Skeletal muscle tissue (tissue), 4 donors: ENCODE results near the gene BIRC6. TPM values are rescaled to one million over a fixed set of nuclear protein-coding genes. Genes with fewer than 3 reads are reported as not detected.
"Not testable (repeated sequence)": the region's sequence is repeated elsewhere in the genome, so short reads cannot be mapped to it uniquely, and the experiment has no call there.

Experiments
- H3K27ac ChIP-seq: one replicate; pipeline ENCODE4 v1.7.0; 2013; ENCODE audit warnings: mild to moderate bottlenecking, low read depth, low read length, inconsistent platforms
- H3K27me3 ChIP-seq, 3 donors: one replicate each; pipeline ENCODE4 v1.7.0; 2013; ENCODE audit warnings: low read length in 3 of 3; ENCODE audit not compliant: control insufficient read depth in 3 of 3, insufficient read depth in 3 of 3
- H3K36me3 ChIP-seq, 3 donors: one replicate each; pipeline ENCODE4 v1.7.0; 2013; ENCODE audit warnings: low read length in 3 of 3; ENCODE audit not compliant: control insufficient read depth in 3 of 3, insufficient read depth in 3 of 3
- H3K4me1 ChIP-seq, 3 donors: one replicate each; pipeline ENCODE4 v1.7.0; 2013; ENCODE audit warnings: low read length in 3 of 3, mild to moderate bottlenecking in 3 of 3; ENCODE audit not compliant: control insufficient read depth in 3 of 3, insufficient read depth in 3 of 3
- H3K4me3 ChIP-seq, 3 donors: one replicate each; pipeline ENCODE4 v1.7.0; 2013; ENCODE audit warnings: low read length in 3 of 3
- H3K9ac ChIP-seq, 3 donors: one replicate each; pipeline ENCODE4 v1.7.0; 2013; ENCODE audit warnings: low read length in 3 of 3, mild to moderate bottlenecking in 3 of 3, moderate library complexity in 2 of 3, low read depth in 1 of 3
- H3K9me3 ChIP-seq, 3 donors: one replicate each; pipeline ENCODE4 v1.7.0; 2013; ENCODE audit warnings: low read length in 3 of 3; ENCODE audit not compliant: control insufficient read depth in 3 of 3
- total RNA-seq: library from RNA; depleted of rRNA; stranded (reverse); fragments of >200 nt; gene quantifications from one replicate; pipeline ENCODE4 v1.2.3, GENCODE V29; 2014
- donor health status: Osteomylitis.

The BIRC6 gene
- total RNA-seq, 1 donor from 2014 or later: 216 TPM

DNA sequence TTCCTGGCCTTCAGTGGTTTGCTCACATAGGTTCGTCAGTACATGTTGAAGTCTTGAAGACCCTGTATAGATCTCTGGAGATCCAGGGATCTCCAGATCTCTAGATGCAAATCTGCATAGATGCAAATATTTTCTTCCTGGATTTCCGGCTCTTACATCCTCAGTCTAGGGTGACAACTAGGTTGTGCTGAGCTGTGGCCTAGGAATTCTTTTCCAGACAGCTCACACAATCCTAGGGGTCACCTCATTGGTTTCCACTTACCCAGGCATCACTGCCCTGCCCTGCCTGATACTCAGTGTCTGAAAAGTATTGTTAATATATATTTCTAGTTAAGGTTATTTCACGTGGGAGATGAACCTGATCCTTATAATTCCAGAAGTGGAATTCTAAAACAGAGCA lies 165.9 kb downstream of the BIRC6 start:
- Histone ChIP-seq H3K4me1 (no peaks in the 10 kb centered on the region), H3K4me3 (no peak overlapping the region), H3K9me3 (no peaks in the 10 kb centered on the region), H3K27ac (no peak overlapping the region), H3K9ac (no peak overlapping the region), H3K27me3 (no peaks in the 10 kb centered on the region), H3K36me3 (peaks cover 14 to 43% (median 38%) of the 10 kb centered on the region in 3 donors)

DNA sequence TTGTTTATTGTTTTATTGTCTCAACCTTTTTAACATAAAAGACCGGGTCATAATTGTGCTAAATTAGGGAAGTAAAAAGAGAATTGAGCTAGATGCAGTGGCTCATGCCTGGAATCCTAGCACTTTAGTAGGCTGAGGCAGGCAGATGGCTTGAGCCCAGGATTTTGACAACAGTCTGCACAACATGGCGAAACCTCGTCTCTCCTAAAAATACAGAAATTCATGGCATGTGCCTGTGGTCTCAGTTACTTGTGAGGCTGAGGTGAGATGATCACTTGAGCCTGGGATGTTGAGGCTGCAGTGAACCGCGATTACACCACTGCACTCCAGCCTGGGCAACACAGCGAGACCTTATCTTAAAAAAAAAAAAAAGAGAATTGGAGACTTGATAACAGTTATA lies 166.9 kb downstream of the BIRC6 start:
- Histone ChIP-seq H3K27me3 (no peaks in the 10 kb centered on the region), H3K36me3 (peaks cover 13 to 40% (median 39%) of the 10 kb centered on the region in 3 donors), H3K4me3 (no peak overlapping the region), H3K27ac (no peak overlapping the region), H3K4me1 (no peaks in the 10 kb centered on the region), H3K9ac (no peak overlapping the region), H3K9me3 (no peaks in the 10 kb centered on the region)

DNA sequence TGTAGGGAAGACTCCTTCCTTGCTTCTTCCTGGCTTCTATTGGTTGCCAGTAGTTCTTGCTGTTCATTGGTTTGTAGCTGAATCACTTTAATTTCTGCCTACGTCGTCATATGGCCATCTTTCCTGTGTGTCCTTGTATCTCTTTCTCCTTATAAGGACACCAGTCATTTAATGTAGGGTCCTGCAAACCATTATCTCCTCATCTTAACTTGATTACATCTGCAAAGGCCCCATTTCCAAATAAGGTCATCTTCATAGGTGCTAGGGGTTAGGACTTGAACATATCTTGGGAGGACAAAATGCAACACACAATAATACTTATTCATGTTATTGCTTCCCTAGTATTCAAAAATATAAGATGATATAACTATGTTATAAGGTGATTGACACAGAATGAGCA lies 175.5 kb downstream of the BIRC6 start:
- no peaks in the 10 kb centered on the region for H3K4me1 ChIP-seq
- peaks cover 0 to 36% (median 17%) of the 10 kb centered on the region in 3 donors for H3K36me3 ChIP-seq
- H3K9me3 ChIP-seq: no peaks in the 10 kb centered on the region
- H3K27me3 ChIP-seq: no peaks in the 10 kb centered on the region
- no peak overlapping the region for H3K27ac ChIP-seq
- H3K4me3 ChIP-seq: no peak overlapping the region
- H3K9ac ChIP-seq: no peak overlapping the region

DNA sequence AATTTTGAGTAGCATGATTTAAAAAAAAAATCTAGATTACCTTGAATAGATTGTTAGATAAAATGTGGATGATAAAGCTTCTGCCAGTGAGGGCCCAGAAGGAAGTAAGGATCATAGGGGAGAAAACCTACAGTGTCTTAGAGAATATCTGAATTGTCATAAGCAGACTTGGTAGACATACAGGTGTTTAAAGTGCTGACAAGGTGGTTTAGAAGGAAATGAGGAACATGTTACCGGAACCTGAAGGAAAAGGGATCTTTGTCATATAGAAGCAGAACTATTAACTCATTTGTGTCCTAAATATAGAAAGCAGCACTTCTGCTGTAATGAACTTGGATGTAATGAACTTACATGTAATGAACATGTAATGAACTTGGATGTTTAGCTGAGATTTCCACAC lies 176.1 kb downstream of the BIRC6 start:
- Histone ChIP-seq H3K4me1 (no peaks in the 10 kb centered on the region), H3K36me3 (peaks cover 0 to 30% (median 18%) of the 10 kb centered on the region in 3 donors), H3K27ac (no peak overlapping the region), H3K4me3 (no peak overlapping the region), H3K9ac (no peak overlapping the region), H3K27me3 (no peaks in the 10 kb centered on the region), H3K9me3 (no peaks in the 10 kb centered on the region)

DNA sequence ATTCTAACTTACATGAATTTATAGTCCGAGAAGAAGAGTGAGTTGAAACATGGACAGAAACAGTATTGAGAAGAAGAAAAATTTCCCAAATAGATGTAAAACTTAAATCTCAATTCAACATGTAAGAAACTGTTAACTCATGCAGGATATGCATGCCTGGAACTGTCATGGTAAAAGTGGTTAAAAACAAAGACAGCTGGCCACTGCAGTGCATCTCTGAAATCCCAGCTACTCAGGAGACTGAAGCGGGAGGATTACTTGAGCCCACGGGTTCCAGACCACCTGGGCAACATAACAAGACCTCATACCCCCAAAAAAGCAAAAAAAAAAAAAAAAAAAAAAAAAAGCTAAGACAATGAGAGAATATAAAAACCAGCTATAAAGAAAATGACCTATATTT lies 178.0 kb downstream of the BIRC6 start:
- H3K36me3 ChIP-seq: peaks cover 0 to 21% (median 13%) of the 10 kb centered on the region in 3 donors
- H3K4me1 ChIP-seq: no peaks in the 10 kb centered on the region
- no peaks in the 10 kb centered on the region for H3K9me3 ChIP-seq
- no peak overlapping the region for H3K9ac ChIP-seq
- no peak overlapping the region for H3K4me3 ChIP-seq
- H3K27ac ChIP-seq: no peak overlapping the region
- H3K27me3 ChIP-seq: no peaks in the 10 kb centered on the region

DNA sequence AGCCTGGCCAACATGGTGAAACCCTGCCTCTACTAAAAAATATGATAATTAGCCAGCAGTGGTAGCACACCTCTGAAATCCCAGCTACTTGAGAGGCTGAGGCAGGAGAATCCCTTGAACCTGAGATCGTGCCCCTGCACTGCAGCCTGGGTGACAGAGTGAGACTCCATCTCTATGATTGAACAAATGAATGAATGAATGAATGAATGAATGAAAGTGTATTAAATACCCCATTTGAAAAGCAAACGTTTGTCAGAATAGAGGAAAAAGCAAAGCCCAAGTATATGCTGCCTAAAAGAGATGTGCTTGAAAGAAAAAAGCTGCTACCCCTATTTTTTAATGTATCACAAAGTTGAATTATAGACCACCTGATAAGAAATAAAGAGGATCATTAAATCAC lies 181.9 kb downstream of the BIRC6 start:
- no peak overlapping the region for H3K9ac ChIP-seq
- H3K27me3 ChIP-seq: no peaks in the 10 kb centered on the region
- no peaks in the 10 kb centered on the region for H3K9me3 ChIP-seq
- H3K27ac ChIP-seq: no peak overlapping the region
- peaks cover 0 to 11% (median 4%) of the 10 kb centered on the region in 3 donors for H3K36me3 ChIP-seq
- H3K4me1 ChIP-seq: no peaks in the 10 kb centered on the region
- H3K4me3 ChIP-seq: no peak overlapping the region

DNA sequence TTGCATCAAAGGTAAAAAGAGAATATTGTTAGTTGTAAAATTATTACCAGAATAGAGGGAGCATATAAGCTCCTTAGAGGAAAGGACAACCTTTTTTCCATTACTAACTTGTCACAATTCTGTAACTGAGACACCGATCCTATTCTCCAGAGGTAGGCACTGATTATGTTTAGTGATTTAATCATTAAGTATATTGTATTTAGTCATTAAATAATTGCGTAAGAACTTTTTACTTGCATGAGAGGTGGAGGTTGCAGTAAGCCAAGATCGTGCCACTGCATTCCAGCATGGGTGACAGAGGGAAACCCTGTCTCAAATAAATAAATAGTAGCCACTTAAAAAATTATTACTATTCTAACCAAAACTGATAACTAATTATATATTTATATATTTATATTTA lies 195.7 kb downstream of the BIRC6 start:
- not testable (repeated sequence) for H3K9ac ChIP-seq, H3K36me3 ChIP-seq

DNA sequence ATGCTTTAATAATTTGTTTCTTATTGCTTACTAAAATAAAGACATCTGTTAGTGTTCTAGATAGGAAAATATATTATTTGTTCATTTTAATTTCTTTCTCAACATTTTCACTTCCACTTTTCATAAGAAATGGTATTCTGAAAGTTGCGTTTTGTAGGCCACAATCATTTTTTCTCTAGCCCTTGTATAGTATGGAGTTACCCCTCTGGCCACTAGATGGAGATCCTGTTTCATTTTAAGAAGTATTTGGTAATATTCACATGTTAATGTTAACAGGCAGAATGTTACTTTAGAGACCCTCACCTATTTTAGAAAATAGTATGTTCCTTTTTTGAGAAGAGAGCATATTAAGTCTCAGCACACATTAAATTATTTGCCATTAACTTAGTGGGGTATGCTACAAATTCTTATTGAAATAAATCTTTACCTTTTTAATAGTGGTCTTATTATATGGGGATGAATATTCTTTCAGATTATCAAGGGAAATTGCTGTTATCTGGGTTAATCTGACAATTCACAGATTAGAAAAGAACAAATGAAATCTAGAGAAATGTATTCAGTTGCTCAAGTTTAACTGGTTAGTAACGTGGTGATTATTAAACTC lies 197.1 kb downstream of the BIRC6 start:
- Histone ChIP-seq H3K4me3 (no peak overlapping the region), H3K9me3 (no peaks in the 10 kb centered on the region), H3K36me3 (peaks cover 0 to 8% (median 0%) of the 10 kb centered on the region in 3 donors), H3K27me3 (no peaks in the 10 kb centered on the region), H3K27ac (no peak overlapping the region), H3K4me1 (no peaks in the 10 kb centered on the region), H3K9ac (no peak overlapping the region)

More for the DNA sequence above, 195.7 kb downstream of the BIRC6 start:
- H3K27me3 ChIP-seq, H3K4me1 ChIP-seq, H3K4me3 ChIP-seq, H3K27ac ChIP-seq, H3K9me3 ChIP-seq: not testable (repeated sequence)

DNA sequence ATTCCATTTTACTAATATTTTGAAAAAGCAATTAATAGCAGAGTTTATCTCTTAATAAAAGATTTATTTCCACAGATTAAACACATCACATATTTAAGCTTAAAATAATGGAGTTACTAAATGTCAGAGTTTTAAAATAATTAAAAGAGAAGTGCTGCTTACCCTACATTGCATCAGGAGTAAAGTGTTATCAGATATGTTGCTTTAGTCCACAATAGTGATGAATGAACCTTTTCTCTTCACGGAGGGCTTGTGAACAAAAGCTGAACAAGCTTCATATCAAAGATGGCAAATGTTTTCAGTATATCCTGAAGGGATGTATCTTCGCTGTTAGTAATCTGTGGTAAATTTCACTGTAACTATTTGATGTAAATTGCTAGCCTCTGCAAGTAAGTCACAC lies 201.7 kb downstream of the BIRC6 start:
- Histone ChIP-seq H3K36me3 (peaks cover 0 to 5% (median 0%) of the 10 kb centered on the region in 3 donors), H3K27ac (no peak overlapping the region), H3K27me3 (no peaks in the 10 kb centered on the region), H3K4me1 (no peaks in the 10 kb centered on the region), H3K4me3 (no peak overlapping the region), H3K9ac (no peak overlapping the region), H3K9me3 (no peaks in the 10 kb centered on the region)

DNA sequence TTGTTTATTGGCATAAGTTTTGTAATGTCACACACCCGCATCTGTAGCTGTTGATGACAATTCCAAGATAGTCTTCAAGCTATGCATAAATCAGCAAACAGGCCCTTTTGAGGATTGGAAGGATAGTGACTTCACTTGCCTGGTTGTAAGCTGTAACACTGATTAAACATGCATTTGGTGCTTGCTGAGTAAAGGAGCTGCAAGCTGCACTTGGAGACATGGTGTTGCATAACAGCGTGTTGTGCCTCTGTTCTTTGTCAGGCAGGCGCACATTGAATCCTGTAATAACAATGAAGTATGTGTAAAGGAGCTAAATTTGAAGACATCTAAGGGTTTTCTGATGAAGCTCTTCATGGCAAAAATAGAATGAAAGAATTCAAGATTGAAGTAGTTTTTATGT lies 202.3 kb downstream of the BIRC6 start:
- Histone ChIP-seq H3K9me3 (no peaks in the 10 kb centered on the region), H3K4me1 (no peaks in the 10 kb centered on the region), H3K27me3 (no peaks in the 10 kb centered on the region), H3K4me3 (no peak overlapping the region), H3K27ac (no peak overlapping the region), H3K9ac (no peak overlapping the region), H3K36me3 (peaks cover 0 to 5% (median 0%) of the 10 kb centered on the region in 3 donors)
